Activated effector memory CD4-positive, alpha-beta T cell treated with Interleukin-2 at 50 U/mL for 16 hours (primary cell): Measurements from ENCODE around the gene PCDH9.

Experiments
- DNase-seq: peaks from one replicate; pipeline ENCODE4 v3.0.0-alpha.2; 2020

PCDH9 gene

DNA sequence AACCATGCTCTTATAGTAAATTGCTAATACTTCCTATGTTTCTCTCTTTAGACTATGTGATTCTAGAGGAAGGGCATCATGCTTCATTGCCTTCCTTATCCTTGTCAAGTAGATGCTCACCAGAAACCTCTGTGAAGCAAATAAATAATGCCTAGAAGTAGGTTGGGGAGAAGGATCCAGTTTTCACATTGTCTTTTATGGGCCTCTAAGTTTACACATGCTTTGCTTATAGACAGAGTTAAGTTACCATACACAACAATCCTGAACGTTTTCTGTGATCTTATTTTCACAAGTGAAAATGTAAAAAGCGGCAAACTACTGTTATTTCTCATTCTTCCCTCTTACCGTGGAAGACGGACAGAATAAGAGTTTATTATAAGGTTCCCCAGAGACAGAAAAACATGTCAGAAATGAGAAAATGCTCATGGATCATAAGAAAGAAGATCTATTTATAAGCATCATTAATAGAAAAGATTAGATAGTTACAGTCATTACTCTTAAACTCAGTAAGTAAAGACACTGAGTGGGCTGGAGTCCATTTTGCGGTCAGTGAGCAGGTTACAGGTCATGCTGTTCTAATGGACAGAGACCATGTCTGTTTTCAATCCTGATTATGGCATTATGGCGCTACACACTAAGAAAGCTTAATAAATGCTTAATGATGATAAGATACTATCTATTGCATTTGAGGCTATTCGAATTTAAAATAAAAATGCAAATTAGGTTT is 723.9 kb downstream of the PCDH9 start:
- no peak for DNase-seq

DNA sequence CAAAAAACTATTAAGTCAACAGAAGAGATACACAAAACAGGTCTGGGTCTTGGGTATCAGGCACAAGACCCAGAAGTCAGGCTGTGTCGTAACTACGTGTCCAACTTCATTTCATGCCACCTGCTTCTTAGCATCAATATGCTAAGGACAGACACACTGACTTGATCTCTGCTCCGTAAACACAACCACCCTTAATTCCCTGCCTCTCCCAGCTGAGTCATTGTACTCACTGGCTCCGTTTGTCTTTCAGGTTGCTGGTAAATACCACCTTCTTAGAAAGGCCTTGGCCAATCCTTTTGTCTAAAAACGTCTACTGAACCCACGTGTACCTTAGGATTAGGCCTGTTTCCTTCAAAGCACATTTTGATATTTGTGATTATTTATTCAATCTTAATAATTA is 726.2 kb downstream of the PCDH9 start:
- no peak for DNase-seq

DNA sequence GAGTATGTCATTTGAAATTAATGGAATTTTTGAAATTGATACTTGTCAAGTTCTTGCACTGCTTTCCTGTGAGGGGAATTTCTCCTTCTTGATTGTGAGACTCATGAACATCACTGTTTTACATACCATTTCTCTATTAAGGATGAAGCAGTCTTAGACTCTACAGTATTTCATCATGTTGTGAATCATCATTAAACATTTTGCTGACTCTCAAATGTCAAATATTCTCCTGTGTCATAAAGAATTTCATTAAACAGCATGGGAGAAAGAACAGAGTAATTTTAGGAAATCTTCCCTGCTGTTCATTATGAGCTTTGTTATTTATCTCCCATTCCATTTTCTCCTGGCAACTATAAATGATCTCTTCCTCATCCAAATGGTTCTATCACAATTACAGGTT is 729.0 kb downstream of the PCDH9 start:
- DNase-seq, result no peak

DNA sequence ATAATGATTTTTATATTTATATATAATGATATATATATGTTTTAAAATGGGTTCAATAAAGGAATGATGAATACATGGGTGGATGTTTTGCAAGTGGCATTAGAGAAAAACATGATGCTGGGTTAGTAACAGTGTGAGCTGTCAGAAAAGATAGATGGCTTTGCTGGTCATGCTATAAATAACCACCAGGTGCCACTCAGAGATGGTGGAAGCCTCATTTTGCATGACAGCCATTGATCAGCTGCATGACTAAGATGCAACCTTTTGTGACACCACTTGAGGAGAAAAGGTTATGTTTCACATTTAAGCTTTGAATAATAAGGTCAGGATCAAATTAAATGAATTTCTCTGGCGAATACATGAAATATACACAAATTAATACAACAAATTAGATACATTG is 737.7 kb downstream of the PCDH9 start:
- no peak for DNase-seq

DNA sequence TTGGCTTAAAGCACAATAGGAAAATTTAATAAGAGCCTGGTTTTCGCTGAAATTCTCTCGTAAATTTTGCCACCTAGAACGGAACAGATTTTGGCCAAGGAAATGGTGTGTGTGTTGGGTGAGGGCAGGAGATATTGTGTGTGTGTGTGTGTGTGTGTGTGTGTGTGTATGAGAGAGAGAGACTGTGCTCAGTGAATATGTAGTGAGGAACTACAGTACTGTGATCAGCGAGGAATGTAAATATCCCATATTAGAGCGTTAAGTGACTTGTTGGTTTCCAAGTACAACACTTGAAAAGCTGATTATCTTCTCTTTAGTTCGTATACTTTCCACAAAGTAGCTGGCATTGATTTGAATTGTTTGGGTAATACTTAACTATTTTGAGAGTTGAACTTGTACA is 738.9 kb downstream of the PCDH9 start:
- no peak for DNase-seq

DNA sequence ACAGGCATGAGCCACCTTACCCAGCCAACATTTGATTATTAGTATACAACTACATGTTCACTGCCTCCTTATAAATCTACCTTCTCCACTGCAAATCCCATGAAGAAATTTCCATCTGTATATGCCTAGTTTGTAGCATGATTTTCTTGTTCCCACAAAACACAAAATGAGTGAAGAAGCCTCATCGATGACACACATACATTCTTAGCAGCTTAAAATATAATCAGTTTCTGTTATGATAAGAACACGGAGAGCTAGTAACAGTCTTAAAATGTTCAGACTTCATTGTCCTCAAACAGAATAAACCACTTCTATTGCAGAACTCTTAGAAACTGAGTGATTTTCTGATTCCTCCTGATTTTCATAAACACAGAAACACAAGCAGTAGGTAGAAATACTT is 740.5 kb downstream of the PCDH9 start:
- DNase-seq, result no peak

DNA sequence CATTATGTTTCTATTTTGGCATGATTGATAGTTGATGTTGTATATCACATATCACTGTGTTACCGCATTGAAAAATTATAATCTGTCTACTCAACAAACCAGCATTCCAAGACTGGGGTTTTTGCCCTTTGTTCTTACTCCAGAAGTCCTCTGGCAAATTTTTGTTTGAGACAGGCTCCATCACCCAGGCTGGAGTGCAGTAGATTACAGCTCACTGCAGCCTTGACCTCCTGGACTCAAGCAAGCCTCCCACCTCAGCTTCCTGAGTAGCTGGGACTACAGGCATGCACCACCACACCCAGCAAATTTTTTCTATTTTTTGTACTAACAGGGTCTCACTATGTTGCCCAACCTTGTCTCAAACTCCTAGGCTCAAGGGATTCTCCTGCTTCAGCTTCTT is 741.0 kb downstream of the PCDH9 start:
- no peak for DNase-seq

DNA sequence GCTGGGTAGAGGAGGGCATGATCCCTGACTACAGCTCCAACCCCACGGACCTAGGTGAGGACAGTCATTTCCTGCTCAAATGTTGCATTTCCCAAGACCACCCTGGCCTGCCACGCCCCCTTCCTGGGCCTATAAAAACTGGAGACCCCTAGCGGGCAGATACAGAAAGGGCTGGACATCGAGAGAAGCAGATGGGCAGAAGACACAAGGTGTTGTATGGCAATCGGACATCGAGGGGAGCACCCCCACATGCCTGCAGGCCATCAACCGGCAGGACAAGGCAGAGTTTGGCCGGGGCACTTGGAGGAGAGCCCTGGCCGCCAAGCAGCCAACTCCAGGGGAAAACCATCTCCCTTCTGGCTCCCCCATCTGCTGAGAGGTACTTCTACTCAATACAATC is 746.4 kb downstream of the PCDH9 start:
- DNase-seq, result no peak

DNA sequence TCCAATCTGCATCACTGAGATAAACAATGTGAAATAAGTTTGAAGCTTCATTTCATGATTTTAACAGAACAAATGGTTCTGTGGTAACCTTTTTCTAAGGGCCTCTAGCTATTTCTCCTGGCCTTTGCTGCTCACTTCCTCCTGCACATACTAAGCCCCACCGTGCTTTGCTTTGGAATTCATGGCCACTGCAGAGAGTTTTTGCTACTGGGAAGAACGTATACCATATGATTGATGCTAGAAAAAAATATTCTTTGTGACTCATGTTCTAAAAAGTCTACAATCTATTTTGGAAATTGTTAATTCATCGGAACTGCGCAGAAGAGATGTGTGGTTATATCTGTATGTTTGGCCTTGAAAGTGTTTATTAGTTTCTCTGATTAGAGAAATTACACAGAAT is 747.3 kb downstream of the PCDH9 start:
- no peak for DNase-seq

DNA sequence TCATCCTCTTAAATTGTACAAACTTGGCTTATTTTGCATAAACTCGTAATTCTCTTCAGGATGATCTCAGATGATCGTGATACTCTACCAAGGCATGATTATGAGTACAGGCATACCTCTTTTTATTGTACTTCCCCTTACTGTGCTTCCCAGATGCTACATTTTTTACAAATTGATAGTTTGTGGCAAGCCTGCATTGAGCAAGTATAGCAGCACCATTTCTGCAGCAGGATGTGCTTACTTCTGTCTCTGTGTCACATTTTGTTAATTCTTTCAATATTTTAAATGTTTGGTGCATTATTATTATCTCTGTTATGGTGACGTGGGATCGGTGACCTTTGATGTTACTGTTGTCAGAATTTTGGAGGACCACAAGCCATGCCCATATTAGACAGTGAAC is 752.3 kb downstream of the PCDH9 start:
- DNase-seq, result no peak

DNA sequence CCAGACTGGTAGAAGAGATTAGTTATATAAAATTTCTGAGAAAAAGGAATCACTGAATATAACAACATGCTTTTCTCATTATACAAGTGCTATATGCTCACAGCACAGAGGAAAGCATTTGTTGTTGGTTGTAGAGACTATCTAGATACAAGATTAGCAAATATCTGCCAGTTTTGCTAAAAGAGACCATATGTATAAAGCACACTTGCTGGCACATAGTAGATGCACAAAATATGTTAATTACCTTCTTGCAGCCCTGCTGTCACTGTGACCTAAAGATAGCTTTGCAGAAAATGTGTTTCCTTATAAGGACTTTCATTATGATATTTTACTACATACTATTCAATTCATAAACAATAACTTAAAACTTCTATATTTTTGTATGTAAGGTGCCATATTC is 755.1 kb downstream of the PCDH9 start:
- DNase-seq, result no peak

DNA sequence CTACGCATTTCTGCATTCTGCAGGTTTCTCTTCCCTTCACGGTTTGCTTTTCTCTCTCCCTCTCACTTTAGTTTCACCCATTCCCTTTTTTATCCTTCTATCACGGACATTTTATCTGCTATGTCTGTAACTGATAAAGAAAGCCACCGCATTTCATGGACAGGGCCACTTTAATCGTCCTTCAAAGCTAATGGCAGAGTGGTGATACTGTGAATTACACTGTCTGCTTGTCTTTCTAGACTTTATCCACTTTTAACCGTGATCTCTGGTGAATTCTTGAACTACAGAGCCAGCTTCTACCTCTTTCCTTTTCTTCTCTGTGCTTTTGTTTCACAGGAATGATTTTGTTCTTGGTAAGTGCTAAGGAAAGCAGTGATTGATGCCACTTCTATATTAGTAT is 760.4 kb downstream of the PCDH9 start:
- DNase-seq, result no peak

DNA sequence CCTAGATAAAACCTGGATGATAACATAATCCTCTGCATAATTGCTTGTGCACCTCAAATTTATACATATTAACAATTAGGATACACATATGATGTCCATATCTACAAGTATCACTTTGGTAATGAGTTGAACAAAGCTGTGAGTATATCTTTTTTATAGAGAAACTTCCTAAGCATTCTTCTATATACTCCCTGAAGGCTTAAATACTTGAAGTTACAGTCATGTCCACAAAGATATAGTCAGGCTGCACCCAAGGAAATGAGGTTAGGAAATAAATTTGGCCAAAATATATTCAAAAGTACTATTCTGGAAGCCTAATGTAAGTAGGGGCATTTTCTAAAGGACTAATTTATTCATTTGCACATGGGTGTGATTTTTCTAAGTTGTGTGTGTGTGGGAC is 761.5 kb downstream of the PCDH9 start:
- DNase-seq, result no peak

DNA sequence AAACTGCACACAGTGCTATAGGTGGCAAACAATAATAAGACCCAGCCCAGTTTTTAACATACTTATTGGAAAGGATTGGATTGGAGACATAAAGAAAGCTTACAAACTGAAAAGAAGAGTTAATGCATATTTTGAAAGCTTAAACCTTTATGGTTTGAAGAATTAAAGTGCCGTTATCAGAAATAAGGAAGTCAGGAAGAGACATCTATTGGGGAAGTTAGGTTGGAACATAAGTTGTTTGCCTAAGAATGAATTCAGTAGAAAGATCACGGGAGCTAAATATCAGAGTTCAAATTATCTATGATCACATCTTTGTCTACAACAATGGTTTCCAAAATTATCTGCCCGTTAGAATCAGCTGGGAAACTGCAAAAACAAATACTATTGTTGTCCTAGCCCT is 767.9 kb downstream of the PCDH9 start:
- DNase-seq, result no peak

DNA sequence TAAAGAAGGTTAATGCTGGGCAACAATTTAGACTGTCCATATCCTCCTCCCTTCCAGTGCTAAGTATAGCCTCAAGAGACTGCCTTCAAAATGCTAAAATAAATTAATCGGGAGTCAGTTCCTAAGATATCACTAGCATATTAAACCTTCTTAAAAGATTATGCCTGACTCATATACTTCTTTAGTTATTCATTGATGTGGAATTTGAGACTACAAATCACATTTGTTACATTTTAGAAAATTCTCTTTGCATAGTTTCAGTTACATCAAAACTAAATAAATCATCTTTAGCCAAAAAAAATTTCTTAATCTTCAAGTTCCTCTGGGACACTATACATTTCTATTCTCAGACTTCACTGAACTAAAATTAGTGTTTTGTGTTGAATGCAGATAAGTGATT is 769.1 kb downstream of the PCDH9 start:
- DNase-seq, result no peak

DNA sequence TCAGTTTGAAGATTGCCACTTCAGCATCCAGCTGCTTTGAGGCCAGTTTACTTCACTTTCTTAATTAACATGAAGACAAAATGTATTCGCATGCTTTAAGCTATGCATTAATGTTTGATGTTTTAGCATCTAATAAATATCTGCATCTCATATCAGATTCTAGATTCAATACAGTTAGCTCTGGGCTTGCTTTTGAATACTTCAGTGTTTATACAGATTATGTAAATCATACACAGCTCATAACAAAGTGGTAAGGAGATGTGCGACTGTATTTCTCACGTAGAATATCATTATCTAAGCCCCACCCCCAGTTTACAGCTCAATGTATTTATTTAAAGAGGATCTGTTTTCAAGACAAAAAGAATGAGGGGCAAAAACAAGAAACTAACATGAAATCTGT is 770.5 kb downstream of the PCDH9 start:
- DNase-seq, result no peak

DNA sequence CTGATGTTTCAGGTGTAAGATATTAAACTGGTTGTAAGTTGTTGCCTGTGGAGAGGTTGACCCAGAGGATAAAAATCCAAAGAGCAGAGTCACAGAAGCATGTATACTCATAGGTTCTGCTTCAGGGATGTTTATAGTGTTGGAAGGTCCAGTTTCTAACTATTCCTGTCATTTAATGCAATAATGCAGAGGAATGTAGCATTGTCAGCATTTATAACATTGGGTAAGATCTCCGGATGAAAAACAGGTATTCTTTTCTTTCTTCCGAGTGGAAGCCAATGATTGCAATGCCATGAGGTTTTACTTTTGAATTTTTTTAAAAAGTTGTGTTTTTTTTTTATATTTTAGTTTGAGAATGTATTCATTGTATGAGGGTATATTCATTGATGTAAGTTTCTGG is 771.0 kb downstream of the PCDH9 start:
- DNase-seq, result no peak

DNA sequence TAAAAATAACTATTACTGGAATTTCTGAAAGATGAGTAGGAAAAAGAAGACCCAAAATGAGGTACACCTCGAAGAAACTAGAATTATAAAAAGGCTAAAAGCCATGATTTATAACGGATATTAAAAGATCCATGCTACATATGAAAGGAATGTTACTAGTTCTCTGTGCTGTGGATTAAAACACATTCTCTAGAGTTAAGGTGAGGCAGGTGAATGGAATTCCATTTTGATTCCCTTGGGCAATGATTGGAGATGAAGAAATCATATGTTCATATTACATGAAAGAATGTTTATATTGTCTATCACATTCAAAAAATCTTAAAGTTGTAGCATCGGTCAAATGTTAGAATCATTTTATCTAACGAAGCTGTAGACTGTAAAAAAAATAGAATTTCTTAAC is 783.7 kb downstream of the PCDH9 start:
- DNase-seq, result no peak

DNA sequence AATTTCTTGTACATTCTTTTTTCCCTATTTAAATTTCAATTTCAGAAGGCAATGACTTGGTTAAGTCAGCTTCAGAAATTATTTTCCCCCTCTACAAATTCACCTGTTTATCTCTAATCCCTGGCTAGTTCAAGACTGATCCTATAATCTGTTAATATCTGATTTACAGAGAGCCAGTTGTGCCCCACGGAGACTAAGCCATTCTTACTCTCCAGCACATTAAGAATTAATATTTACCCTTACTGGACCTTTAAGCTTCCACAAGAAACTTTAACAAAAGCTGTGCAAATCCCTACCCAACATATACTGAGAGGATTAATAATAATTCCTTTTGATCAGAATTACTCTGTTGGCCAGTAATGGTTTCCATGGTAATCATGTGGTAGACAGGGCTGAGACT is 786.2 kb downstream of the PCDH9 start:
- no peak for DNase-seq

DNA sequence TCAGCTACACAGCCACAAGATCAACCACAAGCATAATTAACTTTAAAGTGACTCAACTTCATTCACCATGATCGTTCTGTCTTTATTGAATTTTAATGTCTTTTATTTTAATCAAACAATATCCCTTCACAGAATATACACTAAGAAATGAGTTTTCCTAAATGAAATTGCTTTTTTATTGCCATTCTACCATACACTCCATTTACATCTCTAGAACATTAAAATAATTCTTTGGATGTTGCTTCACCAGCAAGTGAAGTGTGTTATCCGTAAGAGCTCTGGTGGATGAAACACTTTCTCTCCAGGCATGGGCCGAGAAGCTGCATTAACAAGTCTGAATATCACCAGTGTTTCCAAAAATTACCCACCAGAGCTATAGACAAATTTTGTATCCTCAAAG is 789.2 kb downstream of the PCDH9 start:
- DNase-seq, result no peak

DNA sequence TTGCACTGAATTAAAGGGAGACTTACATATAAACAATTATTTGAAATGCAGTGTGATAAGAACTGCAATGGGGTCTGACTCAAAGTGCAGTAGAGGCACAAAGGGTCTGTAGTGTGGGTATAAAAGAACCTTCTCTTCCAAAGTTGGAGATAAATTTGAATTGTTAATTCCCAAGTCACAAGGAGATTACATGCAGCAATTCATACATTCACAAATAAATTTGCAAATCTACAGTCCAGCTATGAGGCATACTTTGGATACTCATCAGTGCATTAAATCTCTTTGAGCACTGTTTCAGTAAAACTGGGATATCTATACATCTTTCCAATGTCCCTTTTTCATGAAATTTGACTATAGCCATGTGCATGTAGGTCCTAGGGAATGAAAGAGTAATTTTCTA is 799.4 kb downstream of the PCDH9 start:
- no peak for DNase-seq

DNA sequence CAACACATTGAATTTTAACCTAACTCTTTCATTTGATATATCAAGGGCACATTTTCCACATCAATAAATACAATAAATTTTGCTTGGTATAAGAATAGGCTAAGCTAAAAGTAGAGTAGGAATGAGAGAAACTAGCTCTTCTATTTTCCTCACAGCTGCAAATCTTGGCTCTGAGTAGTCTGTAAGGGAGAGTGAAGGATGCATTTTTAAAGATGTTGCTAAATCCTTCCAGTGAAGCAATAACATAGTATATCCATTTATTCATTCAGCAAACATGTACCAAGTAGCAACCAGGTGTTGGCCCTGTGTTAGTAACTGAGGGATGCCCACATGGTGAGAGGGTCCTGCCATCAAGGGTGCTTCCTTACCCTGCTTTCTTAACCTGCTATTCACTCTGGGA is 799.9 kb downstream of the PCDH9 start:
- DNase-seq, result no peak

DNA sequence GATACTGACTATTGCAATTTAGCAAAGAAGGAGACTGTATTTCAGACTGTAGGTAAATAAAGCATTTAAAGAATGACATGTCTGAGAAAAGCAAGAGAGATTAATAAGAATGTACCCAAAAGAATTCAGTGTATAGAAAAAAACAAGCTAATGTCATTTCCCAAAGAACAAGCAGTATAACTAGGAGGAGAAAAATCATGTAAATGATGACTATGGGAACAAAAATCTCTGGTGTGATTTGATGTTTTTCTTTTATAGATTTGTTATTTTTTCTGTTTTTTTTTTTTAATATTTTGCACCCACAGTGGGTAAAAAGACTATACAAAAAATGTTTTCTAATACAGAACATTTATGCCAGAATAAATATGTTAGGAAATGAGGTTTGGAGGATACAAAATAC is 801.0 kb downstream of the PCDH9 start:
- no peak for DNase-seq

DNA sequence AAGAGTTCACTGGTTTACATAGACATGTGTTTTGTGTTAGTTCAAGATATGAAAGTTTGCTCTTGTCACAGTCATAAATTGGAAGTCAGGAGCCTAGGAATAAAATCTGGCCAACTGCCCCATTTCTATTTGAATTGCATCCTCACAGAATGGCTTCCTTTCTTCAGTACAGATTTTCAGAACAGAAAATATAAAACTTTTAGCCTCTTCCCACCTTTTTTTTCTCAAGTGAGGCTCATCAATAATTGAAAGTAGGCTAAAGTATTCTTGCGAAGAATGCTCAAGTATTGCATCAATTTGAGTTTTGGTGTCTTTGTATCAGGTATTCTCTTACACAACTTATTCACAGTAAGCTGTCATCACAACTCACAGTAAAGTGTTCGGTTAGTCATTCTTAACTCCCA is 802.7 kb downstream of the PCDH9 start:
- DNase-seq, result no peak

DNA sequence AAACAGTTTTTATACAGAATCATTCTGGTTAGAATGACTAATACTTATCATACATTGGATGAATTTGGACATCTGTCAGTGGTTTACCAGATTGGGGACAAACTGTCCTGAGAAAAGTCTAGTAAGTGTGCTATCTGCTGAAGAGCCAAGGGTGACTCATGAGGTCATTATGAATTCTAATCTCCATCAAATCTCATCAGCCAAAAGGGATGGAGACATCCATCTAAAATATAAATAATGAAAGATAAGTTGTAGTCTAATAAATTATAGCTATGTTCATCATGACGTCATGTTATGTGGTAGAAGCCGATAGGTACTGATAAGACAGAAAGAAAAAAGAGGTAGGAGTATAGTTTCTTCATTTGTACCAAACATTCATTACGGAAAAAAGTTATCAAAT is 804.4 kb downstream of the PCDH9 start:
- DNase-seq, result no peak

DNA sequence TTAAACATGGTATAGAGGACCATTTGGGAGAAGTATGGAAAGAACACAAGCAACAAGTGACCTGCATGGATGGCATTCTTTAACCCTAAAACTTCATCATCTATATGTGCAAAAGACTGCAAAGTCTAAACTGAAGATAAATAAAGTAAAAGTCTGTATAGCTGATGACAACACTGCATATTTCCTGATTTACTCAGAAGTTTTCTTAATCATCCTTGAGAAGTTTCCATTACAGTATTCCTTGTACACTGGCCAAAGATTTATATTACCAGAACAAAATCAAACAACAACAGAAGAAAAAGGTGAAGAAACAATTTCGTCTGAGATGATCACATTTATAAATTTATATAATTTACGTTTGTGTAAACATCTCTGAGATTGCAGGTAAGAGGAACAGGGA is 805.7 kb downstream of the PCDH9 start:
- DNase-seq, result no peak
